ENCODE results near the gene ST8SIA6. TPM values are rescaled to one million over a fixed set of nuclear protein-coding genes. Genes with fewer than 3 reads are reported as not detected.
A peak's percentile ranks its signal among the peaks of the same experiment; 100 is the strongest.
"Not testable (repeated sequence)": the region's sequence is repeated elsewhere in the genome, so short reads cannot be mapped to it uniquely, and the experiment has no call there.

The ST8SIA6 gene
- total RNA-seq, 1 donor from 2014 or later = 7.4 TPM

- intact Hi-C loops (cut with micrococcal nuclease) = no loop called here
- ATAC-seq (no peak), DNase-seq (no peak)
Measured at GRCh38 chr10:17406036-17406834, 48.2 kb downstream of the ST8SIA6 start.

- intact Hi-C loops (cut with micrococcal nuclease) = no loop called here
- DNase-seq (no peak), ATAC-seq (no peak)
Measured at GRCh38 chr10:17403161-17403560, 51.2 kb downstream of the ST8SIA6 start.

GRCh38 chr10:17402040-17402439 is 52.4 kb downstream of the ST8SIA6 start:
- ATAC-seq; intact Hi-C loops (cut with micrococcal nuclease); DNase-seq: not testable (repeated sequence)

GRCh38 chr10:17396004-17396403 is 58.4 kb downstream of the ST8SIA6 start:
- DNase-seq (no peak), ATAC-seq (no peak)
- intact Hi-C loops (cut with micrococcal nuclease) = no loop called here

GRCh38 chr10:17394854-17395253 is 59.5 kb downstream of the ST8SIA6 start:
- no peak for ATAC-seq

GRCh38 chr10:17387861-17388503 is 66.4 kb downstream of the ST8SIA6 start:
- no peak for DNase-seq
- ATAC-seq = no peak
- intact Hi-C loops (cut with micrococcal nuclease) = no loop called here

More at GRCh38 chr10:17394854-17395253, 59.5 kb downstream of the ST8SIA6 start:
- intact Hi-C loops (cut with micrococcal nuclease) = no loop called here
- DNase-seq = no peak

- intact Hi-C loops (cut with micrococcal nuclease) = no loop called here
- peak; percentile 44 for DNase-seq
Measured at GRCh38 chr10:17386616-17387075, 67.7 kb downstream of the ST8SIA6 start.

GRCh38 chr10:17386021-17386420 is 68.4 kb downstream of the ST8SIA6 start:
- intact Hi-C loops (cut with micrococcal nuclease) = no loop called here
- DNase-seq = no peak
- no peak for ATAC-seq

More at GRCh38 chr10:17386616-17387075, 67.7 kb downstream of the ST8SIA6 start:
- peak; percentile 50 for ATAC-seq

- DNase-seq = no peak
- ATAC-seq = no peak
- intact Hi-C loops (cut with micrococcal nuclease) = no loop called here
Measured at GRCh38 chr10:17385066-17385465, 69.3 kb downstream of the ST8SIA6 start.

GRCh38 chr10:17383801-17384555 is 70.4 kb downstream of the ST8SIA6 start:
- intact Hi-C loops (cut with micrococcal nuclease) = no loop called here
- DNase-seq (no peak), ATAC-seq (peak; percentile 44)

GRCh38 chr10:17381502-17382142 is 72.8 kb downstream of the ST8SIA6 start:
- DNase-seq (no peak), ATAC-seq (no peak)
- intact Hi-C loops (cut with micrococcal nuclease) = no loop called here

GRCh38 chr10:17380888-17381287 is 73.5 kb downstream of the ST8SIA6 start:
- intact Hi-C loops (cut with micrococcal nuclease) = no loop called here
- ATAC-seq (no peak), DNase-seq (no peak)

GRCh38 chr10:17380016-17380415 is 74.4 kb downstream of the ST8SIA6 start:
- intact Hi-C loops (cut with micrococcal nuclease) = no loop called here
- DNase-seq (no peak), ATAC-seq (no peak)

GRCh38 chr10:17379151-17379690 is 75.2 kb downstream of the ST8SIA6 start:
- DNase-seq (no peak), ATAC-seq (no peak)
- intact Hi-C loops (cut with micrococcal nuclease) = no loop called here

- DNase-seq (no peak), ATAC-seq (no peak)
- intact Hi-C loops (cut with micrococcal nuclease) = no loop called here
Measured at GRCh38 chr10:17375936-17376584, 78.3 kb downstream of the ST8SIA6 start.

- intact Hi-C loops (cut with micrococcal nuclease) = no loop called here
- DNase-seq (no peak), ATAC-seq (no peak)
Measured at GRCh38 chr10:17368708-17369272, 85.6 kb downstream of the ST8SIA6 start.

- ATAC-seq = no peak
- DNase-seq = no peak
- intact Hi-C loops (cut with micrococcal nuclease) = no loop called here
Measured at GRCh38 chr10:17366705-17367104, 87.7 kb downstream of the ST8SIA6 start.

- DNase-seq (no peak), ATAC-seq (no peak)
- intact Hi-C loops (cut with micrococcal nuclease) = no loop called here
Measured at GRCh38 chr10:17365402-17365801, 89.0 kb downstream of the ST8SIA6 start.
